ENCODE data around the gene HOPX. TPM values are rescaled to one million over a fixed set of nuclear protein-coding genes. Genes with fewer than 3 reads are reported as not detected.
"Not testable (repeated sequence)": the region's sequence is repeated elsewhere in the genome, so short reads cannot be mapped to it uniquely, and the experiment has no call there.

The HOPX gene
- total RNA-seq, 6 donors from 2014 or later, result 235 to 1,594 (median 506) TPM

- H3K4me3 ChIP-seq, result no peak overlapping the region
- no peaks in the 10 kb centered on the region for H3K36me3 ChIP-seq
- H3K27me3 ChIP-seq, result no peaks in the 10 kb centered on the region
- ATAC-seq (ENCODE audit: low FRiP score in 2 of 2) (peak; percentile 66 to 89), DNase-seq (peak in 1 of 2 donors; percentile 74)
- peaks cover 0 to 6% (median 4%) of the 10 kb centered on the region in 4 donors for H3K4me1 ChIP-seq
- H3K27ac ChIP-seq, result peak overlapping the region in 1 of 4 donors; percentile 45
- H3K9me3 ChIP-seq, result no peaks in the 10 kb centered on the region
- 52 to 65% methylated on average over 4 of the region's 4 CpGs for WGBS, 2 donors
- TF ChIP-seq, protein P1, sequence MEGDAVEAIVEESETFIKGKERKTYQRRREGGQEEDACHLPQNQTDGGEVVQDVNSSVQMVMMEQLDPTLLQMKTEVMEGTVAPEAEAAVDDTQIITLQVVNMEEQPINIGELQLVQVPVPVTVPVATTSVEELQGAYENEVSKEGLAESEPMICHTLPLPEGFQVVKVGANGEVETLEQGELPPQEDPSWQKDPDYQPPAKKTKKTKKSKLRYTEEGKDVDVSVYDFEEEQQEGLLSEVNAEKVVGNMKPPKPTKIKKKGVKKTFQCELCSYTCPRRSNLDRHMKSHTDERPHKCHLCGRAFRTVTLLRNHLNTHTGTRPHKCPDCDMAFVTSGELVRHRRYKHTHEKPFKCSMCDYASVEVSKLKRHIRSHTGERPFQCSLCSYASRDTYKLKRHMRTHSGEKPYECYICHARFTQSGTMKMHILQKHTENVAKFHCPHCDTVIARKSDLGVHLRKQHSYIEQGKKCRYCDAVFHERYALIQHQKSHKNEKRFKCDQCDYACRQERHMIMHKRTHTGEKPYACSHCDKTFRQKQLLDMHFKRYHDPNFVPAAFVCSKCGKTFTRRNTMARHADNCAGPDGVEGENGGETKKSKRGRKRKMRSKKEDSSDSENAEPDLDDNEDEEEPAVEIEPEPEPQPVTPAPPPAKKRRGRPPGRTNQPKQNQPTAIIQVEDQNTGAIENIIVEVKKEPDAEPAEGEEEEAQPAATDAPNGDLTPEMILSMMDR (IDR thresholded peaks at IDR 0.05), result no peak
- peak; percentile 25 to 57 for TF ChIP-seq POLR2AphosphoS5 (IDR thresholded peaks at IDR 0.05)
- TF ChIP-seq EP300 (IDR thresholded peaks at IDR 0.05), result peak in 2 of 4 donors; percentile 45 to 92
These were observed 17.2 kb upstream of the HOPX start for GRCh38 chr4:56698329-56698728.

DNA sequence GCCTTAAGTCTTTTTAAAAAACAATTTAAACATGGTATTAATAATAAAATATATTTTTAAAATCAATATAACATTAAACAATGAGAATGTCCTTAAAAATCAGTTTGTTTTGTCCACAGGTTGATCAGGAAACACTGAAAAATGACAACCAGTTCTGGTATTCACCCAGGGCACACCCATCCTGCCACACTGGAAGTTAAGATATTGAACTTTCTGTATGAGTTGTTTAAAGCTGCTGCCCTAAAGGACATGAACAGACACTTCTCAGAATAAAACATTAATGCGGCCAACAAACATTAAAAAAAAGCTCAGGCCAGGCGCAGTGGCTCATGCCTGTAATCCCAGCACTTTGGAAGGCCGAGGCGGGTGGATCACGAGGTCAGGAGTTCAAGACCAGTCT, 15.0 kb upstream of the HOPX start:
- DNase-seq (no peak), ATAC-seq (ENCODE audit: low FRiP score in 2 of 2) (peak in 1 of 2 donors; percentile 54)
- Histone ChIP-seq H3K36me3 (no peaks in the 10 kb centered on the region), H3K9me3 (no peaks in the 10 kb centered on the region), H3K27me3 (no peaks in the 10 kb centered on the region), H3K4me1 (peaks cover 0 to 10% (median 5%) of the 10 kb centered on the region in 4 donors), H3K27ac (peak overlapping the region in 3 of 4 donors; percentile 4 to 57 (median 53)), H3K4me3 (no peak overlapping the region)
- TF ChIP-seq, protein P1 (IDR thresholded peaks at IDR 0.05), result no peak
- peak in 1 of 4 donors; percentile 5 for TF ChIP-seq EP300 (IDR thresholded peaks at IDR 0.05)
- WGBS, 2 donors, result 62 to 65% methylated on average over 5 of the region's 5 CpGs

DNA sequence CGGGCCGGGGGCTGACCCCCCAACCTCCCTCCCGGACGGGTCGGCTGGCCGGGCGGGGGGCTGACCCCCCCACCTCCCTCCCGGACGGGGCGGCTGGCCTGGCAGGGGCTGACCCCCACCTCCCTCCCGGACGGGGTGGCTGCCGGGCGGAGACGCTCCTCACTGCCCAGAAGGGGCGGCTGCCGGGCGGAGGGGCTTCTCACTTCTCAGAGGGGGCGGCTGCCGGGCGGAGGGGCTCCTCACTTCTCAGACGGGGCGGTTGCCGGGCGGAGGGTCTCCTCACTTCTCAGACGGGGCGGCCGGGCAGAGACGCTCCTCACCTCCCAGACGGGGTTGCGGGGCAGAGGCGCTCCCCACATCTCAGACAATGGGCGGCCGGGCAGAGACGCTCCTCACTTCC, 12.4 kb upstream of the HOPX start:
- whole genome bisulfite sequencing, 2 donors, result 93 to 100% methylated on average over 2 to 24 of the region's 35 CpGs
- H3K27ac ChIP-seq; H3K9me3 ChIP-seq; ATAC-seq (ENCODE audit: low FRiP score in 2 of 2); H3K4me3 ChIP-seq; H3K27me3 ChIP-seq; H3K36me3 ChIP-seq: not testable (repeated sequence)
- peak in 1 of 2 donors; percentile 59 for DNase-seq
- peaks cover 0 to 14% (median 5%) of the 10 kb centered on the region in 4 donors for H3K4me1 ChIP-seq

DNA sequence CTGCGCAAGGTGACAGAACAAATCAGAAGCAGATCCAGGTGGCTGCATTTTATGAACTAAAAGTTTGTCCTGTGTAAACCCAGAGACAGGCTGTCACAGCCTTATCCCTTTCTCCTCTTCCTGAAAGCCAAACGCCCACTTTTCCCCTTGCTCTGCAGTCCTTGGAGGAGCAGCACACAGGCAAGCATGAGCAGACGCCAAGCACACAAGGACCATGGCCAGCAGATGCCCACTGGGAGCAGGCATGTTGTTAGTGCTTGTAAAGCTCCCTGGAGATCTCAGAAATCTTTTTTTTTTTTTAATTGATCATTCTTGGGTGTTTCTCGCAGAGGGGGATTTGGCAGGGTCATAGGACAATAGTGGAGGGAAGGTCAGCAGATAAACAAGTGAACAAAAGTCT, 11.5 kb upstream of the HOPX start:
- Histone ChIP-seq H3K4me3 (no peak overlapping the region), H3K36me3 (no peaks in the 10 kb centered on the region), H3K27me3 (no peaks in the 10 kb centered on the region), H3K27ac (peak overlapping the region in 1 of 4 donors; percentile 1), H3K9me3 (no peaks in the 10 kb centered on the region), H3K4me1 (peaks cover 0 to 13% (median 4%) of the 10 kb centered on the region in 4 donors)
- no peak for TF ChIP-seq EP300 (IDR thresholded peaks at IDR 0.05)
- TF ChIP-seq, protein P1 (IDR thresholded peaks at IDR 0.05), result no peak
- 49 to 64% methylated on average over 4 of the region's 4 CpGs for WGBS, 2 donors
- no peak for DNase-seq
- ATAC-seq (ENCODE audit: low FRiP score in 2 of 2), result peak in 1 of 2 donors; percentile 68

DNA sequence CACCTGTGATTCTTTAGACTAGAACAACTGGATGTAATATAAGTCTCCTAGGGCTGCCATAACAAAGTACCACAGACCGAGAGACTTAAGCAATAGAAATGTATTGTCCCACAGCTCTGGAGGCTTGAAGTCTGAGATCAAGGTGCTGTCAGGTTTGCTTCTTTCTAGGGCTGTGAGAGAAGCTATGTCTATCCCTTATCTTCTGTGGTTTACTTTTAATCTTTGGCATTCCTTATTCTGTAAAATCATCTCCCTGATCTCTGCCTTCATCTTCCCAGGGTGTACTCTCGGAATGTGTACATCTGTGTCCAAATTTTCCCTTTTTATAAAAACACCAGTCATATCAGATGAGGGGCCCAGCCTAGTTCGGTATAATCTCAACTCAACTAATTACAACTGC, 10.3 kb upstream of the HOPX start:
- TF ChIP-seq, protein P1 (IDR thresholded peaks at IDR 0.05), result no peak
- TF ChIP-seq POLR2A (IDR thresholded peaks at IDR 0.05) (no peak), POLR2AphosphoS5 (IDR thresholded peaks at IDR 0.05) (no peak), EP300 (IDR thresholded peaks at IDR 0.05) (no peak)
- Histone ChIP-seq H3K9me3 (no peaks in the 10 kb centered on the region), H3K4me3 (no peak overlapping the region), H3K36me3 (no peaks in the 10 kb centered on the region), H3K27me3 (no peaks in the 10 kb centered on the region), H3K4me1 (peaks cover 0 to 13% (median 2%) of the 10 kb centered on the region in 4 donors), H3K27ac (no peak overlapping the region)
- DNase-seq (no peak), ATAC-seq (ENCODE audit: low FRiP score in 2 of 2) (no peak)
- 60 to 65% methylated on average over 3 of the region's 3 CpGs for WGBS, 2 donors
